Breast epithelium (tissue), 3 donors: Measurements from ENCODE around the gene PLD4.

Experiments
- CTCF ChIP-seq, 3 donors: fragments of 450-650 bp; IDR thresholded peaks; one replicate each; pipeline ENCODE4 v1.5.1; 2016 to 2017; ENCODE audit warnings: antibody characterized with exemption in 3 of 3, mild to moderate bottlenecking in 3 of 3, moderate library complexity in 3 of 3
- POLR2A ChIP-seq: fragments of 450-650 bp; IDR thresholded peaks from one replicate; pipeline ENCODE4 v1.6.1; 2016; ENCODE audit warnings: antibody characterized with exemption, mild to moderate bottlenecking, moderate library complexity
- POLR2AphosphoS5 ChIP-seq, 3 donors: sonication (generic); formaldehyde crosslinking; IDR thresholded peaks; one replicate each; pipeline ENCODE4 v1.6.1; 2017; ENCODE audit warnings: antibody characterized with exemption in 3 of 3

GRCh38 chr14:104953097-104953496 lies 28.4 kb downstream of the PLD4 start:
- TF ChIP-seq CTCF (IDR thresholded peaks at IDR 0.05) (no peak), POLR2AphosphoS5 (IDR thresholded peaks at IDR 0.05) (no peak), POLR2A (no peak)
